HL-60 (cell line): ENCODE results near the gene PMP22.

Experiments
- DNase-seq, 2 experiments: peaks; one replicate each; pipeline ENCODE4 v3.0.0-alpha.2; 2010 to 2020; ENCODE audit warnings: low read depth in 1 of 2, low spot score in 1 of 2
- H3K27ac ChIP-seq: fragments of 250-450 bp; sonication (Bioruptor Pico); replicated peaks from 2 replicates; pipeline ENCODE4 v1.5.1; 2020; ENCODE audit warnings: mild to moderate bottlenecking, moderate library complexity
- H3K27me3 ChIP-seq: fragments of 250-450 bp; sonication (Bioruptor Pico); 2 replicates; pipeline ENCODE4 v1.5.1; 2021; ENCODE audit warnings: mild to moderate bottlenecking, moderate library complexity; ENCODE audit not compliant: insufficient read depth, poor library complexity, severe bottlenecking
- H3K4me3 ChIP-seq: replicated peaks from 2 replicates; pipeline ENCODE4 v1.5.1; 2011; ENCODE audit warnings: mild to moderate bottlenecking, control low read depth, low read length; ENCODE audit not compliant: insufficient read depth
- CTCF ChIP-seq: IDR thresholded peaks from one replicate; pipeline ENCODE4 v1.5.1; 2011; ENCODE audit warnings: low read length, control low read depth, inconsistent platforms; ENCODE audit not compliant: insufficient read depth
- GABPA ChIP-seq: IDR thresholded peaks from 2 replicates; pipeline ENCODE4 v1.6.1; 2012; ENCODE audit warnings: low read depth
- POLR2AphosphoS5 ChIP-seq: IDR thresholded peaks from 2 replicates; pipeline ENCODE4 v1.6.1; 2012; ENCODE audit warnings: low read depth
- REST ChIP-seq: IDR thresholded peaks from 2 replicates; pipeline ENCODE4 v1.6.1; 2012; ENCODE audit warnings: low read depth; ENCODE audit not compliant: insufficient replicate concordance
- SPI1 ChIP-seq: IDR thresholded peaks from 2 replicates; pipeline ENCODE4 v1.6.1; 2012; ENCODE audit warnings: low read depth, mild to moderate bottlenecking, borderline replicate concordance
- microRNA-seq: library from miRNA; unstranded; fragments of <30 nt; microRNA quantifications from one replicate; pipeline ENCODE4, GENCODE V29; 2018

The PMP22 gene

GRCh38 chr17:15180121-15180561 lies 85.0 kb downstream of the PMP22 start:
- Histone ChIP-seq H3K27me3 (no peaks in the 10 kb centered on the region), H3K27ac (no peak overlapping the region), H3K4me3 (no peak overlapping the region)
- DNase-seq = no peak
- TF ChIP-seq POLR2AphosphoS5 (no peak), REST (no peak), CTCF (no peak), SPI1 (no peak), GABPA (no peak)

Small RNA genes within 50 kb of the gene (microRNA-seq; reads per million reads assigned to microRNA genes)
- 2.1 reads per million for gene MIR4731
